AG09319 (cell line): ENCODE results near the gene SMPD3.

Source experiments
- DNase-seq: peaks from one replicate; pipeline ENCODE4 v3.0.0-alpha.2; 2010; ENCODE audit warnings: low read depth; ENCODE audit errors: extremely low read depth
- CTCF ChIP-seq: IDR thresholded peaks from 2 replicates; pipeline ENCODE4 v1.5.1; 2011; ENCODE audit warnings: low read depth, mild to moderate bottlenecking, inconsistent platforms, low read length, moderate library complexity

Gene SMPD3

GRCh38 chr16:68313116-68313515 lies 135.2 kb downstream of the SMPD3 start:
- no peak for DNase-seq
- TF ChIP-seq CTCF, result no peak

GRCh38 chr16:68310774-68311511 lies 137.4 kb downstream of the SMPD3 start, which contains the start of the genes PRMT7 and SLC7A6OS:
PRMT7 (plus strand) TSS chr16:68311019; CDS start chr16:68315980, 4,961 bp downstream.
SLC7A6OS (minus strand) TSS chr16:68310946; CDS start chr16:68310926, 20 bp downstream.
- peak; percentile 15 for TF ChIP-seq CTCF
- peak; percentile 59 for DNase-seq

GRCh38 chr16:68310437-68310773 lies 137.9 kb downstream of the SMPD3 start:
- TF ChIP-seq CTCF, result no peak
- DNase-seq, result no peak

- no peak for TF ChIP-seq CTCF
- DNase-seq, result no peak
Observed at GRCh38 chr16:68309799-68310198, 138.5 kb downstream of the SMPD3 start.
